ENCODE measurements around the gene SPN. TPM values are rescaled to one million over a fixed set of nuclear protein-coding genes. Genes with fewer than 3 reads are reported as not detected.
A peak's percentile ranks its signal among the peaks of the same experiment; 100 is the strongest.
"Not testable (repeated sequence)": the region's sequence is repeated elsewhere in the genome, so short reads cannot be mapped to it uniquely, and the experiment has no call there.

SPN gene
- total RNA-seq, 1 donor from 2014 or later = 9.0 TPM

DNA sequence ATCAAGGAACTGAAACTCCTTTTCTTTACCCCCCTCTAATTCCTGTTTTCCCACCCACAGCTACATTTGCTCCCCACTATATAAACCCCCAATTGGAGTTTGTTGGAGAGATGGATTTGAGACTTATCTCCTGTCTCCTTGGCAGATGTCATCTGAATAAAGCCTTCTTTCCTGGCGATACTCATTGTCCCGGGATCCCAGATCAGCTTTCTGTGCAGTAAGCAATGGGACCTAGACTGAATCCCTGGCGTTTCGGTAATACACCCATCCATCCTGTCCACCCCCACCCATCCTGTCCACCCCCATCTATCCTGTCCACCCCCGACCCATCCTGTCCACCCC lies 38.1 kb downstream of the SPN start:
- DNase-seq (ENCODE audit: low spot score) = no peak

DNA sequence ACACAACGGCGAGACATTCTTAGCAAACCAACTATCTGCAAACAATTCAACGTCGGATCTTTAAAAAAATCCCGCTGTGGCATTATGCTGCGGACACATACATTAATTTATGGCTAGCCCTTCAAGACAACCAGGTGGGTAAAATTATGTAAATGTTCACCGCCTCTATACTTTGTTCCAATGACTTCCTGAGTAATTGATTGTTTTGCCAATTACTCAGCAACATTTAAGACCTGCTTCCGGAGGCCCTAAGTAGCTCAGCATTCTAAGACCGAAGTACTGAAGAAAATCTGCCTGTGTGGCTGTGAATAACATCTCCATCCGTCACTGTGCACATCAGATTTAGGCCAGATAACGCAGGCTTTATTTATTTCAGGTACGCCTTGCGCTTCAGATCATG lies 39.2 kb downstream of the SPN start:
- no peak for DNase-seq (ENCODE audit: low spot score)

DNA sequence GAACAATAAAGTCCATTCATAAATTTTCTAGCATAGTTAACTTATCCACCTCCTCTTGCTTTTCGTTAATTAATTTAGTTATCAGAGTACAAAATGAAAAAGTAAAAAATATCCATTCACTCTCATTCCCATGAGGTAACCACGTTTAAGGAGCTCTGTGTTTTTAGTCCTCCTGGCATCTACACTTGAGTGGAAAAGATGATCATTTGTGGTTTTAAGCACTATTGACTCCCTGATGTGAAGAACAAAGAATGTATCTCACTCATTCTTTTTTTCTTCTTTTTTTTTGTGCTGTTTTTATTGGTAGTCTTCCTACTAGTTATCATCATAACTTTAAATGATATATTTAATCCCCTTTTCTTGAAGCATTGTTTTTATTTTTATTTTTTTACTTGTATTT lies 42.0 kb downstream of the SPN start:
- DNase-seq (ENCODE audit: low spot score) = no peak

DNA sequence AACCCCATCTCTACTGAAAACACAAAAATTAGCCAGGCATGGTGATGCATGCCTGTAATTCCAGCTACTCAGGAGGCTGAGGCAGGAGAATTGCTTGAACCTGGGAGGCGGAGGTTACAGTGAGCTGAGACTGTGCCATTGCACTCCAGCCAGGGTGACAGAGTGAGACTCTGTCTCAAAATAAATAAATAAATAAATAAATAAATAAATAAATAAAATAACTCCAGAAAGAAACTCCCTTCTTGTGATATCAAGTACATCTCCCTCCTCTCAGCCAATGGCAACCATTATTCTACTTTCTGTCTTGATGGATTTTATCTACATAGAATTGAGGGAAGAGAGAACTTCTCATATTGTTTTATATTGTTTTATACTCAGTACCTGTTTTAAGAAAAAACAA lies 44.1 kb downstream of the SPN start:
- DNase-seq (ENCODE audit: low spot score) = not testable (repeated sequence)

DNA sequence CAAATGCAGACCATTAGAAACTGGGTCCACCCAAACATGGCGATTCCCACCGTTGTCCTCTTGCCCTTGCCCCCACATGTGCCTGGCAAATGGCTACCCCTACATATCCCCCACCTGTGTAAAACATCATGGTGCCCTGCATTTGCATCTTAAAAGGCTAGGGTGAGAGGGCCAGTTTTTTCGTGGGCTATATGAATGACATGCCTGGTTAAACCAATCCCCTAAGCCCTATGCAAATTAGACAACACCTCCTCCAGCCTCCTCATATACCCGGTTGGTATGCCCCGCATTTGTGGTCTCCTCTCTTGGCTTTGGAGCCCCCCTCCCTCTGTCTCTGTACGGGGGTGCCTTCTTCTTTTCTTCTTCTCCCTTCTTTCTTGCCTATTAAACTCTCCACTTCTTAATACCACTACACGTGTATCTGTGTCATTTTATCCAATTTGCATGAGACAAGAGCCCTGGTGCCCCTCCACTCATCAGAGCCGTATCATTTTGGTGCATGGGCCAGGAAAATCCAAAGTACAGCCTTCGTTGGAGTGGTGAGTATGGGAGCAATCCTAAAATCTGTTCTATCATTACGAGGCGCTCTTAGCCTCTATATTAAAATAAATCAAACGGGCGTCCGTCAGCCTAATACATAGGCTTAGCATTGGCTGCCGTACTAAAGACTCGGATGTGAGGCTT lies 46.0 kb downstream of the SPN start:
- no peak for DNase-seq (ENCODE audit: low spot score)

DNA sequence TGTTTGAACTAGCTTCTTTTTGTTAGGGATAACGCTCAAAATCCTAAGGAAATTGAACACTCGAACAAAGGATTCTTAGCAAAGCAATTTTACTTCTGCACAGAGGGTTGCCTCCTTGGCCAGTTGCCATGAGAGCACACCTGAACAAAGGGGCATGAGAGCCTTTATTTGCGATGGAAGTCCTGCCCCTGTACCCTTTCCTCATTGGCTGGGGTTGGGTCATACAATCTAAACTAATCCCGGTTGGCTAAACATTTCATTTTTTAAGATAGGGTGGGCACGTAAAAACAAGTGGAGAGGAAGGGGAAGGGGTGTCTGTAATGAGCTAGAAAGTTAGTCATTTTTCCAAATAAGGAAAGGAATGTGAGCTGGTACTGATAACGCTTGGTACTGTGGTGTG lies 46.6 kb downstream of the SPN start:
- not testable (repeated sequence) for DNase-seq (ENCODE audit: low spot score)

DNA sequence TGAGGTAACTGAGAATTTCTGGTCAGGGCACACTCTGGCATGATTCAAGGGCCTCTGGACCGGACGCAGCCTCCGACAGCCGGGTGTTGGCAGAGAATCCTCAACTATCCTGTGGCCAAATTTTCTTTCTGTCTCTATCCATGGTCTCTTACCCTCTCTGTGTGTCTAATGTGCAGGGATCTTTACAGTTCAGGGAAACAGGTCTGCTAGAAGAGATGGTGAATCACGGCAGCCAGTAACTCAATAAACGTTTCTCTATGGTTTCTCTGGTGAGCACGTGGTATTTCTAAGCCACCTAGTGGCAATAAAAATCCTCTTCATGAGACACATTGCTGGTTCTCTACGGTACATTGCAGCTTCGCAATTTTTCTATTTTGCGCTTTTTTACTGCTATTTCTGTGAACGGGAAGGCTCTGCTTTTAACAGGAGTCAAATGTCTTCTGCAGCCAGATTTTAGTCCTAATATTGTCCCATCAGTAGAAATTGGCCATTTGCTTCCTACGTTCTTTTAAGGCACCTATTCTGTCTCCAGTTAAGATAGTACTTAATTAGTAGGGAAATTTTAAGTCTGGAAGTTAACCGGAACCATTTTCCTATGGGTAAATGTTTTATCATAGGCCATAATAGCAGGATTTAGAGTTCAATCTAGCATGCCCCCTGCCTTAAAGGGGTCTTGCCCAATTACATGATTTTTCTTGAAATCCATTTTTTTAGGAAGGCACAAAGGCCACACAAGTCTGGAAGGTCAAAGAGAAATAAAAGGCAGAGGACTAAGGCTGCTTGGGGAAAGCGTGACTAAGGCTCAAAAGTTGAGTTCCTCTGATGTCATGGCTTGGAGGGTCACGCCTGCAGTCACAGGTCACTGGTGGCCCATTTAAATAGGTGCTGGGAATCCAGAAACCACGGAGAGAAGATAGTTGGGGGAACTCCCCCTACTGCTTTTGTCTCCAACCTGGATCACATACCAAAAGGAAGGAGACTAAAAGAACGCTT lies 47.5 kb downstream of the SPN start:
- DNase-seq (ENCODE audit: low spot score) = peak; percentile 44

DNA sequence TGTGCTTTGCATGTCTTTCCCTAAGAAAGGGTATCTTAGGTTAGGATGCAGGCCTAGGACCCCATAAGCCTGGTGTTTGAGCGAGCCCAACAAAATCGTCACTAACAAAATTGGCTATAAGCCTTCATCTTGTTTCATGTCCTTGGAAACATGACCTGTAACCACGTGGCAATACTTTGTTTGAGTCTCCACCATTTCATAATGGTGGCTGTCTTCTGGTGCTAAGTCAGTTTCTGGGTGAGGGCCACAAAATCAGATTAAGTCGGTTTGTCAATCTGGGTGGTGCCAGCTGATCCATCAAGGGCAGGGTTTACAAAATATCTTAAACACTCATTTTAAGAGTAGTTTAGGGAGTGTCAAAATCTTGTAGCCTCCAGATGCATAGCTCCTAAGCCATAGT lies 49.8 kb downstream of the SPN start:
- DNase-seq (ENCODE audit: low spot score) = no peak

DNA sequence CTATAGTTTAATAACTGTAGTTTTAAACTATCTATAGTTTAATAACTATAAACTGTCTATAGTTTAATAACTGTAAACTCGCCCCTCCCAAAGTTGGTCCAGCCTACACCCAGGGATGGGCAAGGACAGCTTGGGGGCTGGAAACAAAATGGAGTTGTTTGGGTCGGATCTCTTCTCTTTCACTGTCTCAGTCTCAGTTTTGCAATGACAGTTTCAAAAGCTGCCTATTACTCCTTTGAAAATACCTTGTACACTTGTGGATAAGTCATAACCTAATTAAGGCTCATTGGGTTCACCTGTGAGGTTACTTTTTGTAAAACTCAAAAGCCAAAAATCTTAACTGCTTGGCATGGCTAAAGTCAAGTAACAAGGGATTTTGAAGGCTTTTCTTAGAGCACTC lies 51.3 kb downstream of the SPN start:
- DNase-seq (ENCODE audit: low spot score) = no peak

DNA sequence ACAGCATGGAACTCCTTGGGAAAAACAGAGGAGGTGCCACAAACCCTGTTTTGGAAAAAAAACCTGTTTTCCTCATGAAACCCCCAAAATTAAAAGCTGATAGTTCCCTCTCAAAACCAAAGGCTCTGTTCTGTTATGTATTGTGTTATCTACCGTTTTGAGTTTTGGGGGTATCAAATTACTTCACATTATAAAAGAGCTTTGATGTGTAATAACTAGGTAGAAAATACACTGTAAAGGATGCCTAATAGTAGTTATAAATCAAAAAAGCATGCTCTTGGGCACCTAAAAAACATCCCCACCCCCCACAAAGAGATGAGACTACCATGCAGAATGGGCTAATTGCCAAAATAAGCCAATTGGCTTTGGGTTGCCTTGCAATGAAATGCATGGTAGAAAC lies 51.9 kb downstream of the SPN start:
- DNase-seq (ENCODE audit: low spot score) = no peak

DNA sequence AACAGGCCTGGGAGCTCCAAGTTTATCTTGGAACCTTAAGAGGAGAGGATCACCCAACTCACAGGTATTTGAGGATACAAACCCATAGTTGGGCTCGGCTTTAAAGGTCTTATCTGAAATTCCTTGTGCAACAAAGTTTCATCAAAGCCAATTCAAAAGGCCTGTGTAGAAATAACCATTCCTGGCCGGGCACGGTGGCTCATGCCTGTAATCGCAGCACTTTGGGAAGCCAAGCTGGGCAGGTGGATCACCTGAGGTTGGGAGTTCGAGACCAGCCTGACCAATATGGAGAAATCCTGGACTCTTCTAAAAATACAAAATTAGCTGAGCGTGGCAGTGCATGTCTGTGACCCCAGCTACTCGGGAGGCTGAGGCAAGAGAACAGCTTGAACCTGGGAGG lies 54.1 kb downstream of the SPN start:
- no peak for DNase-seq (ENCODE audit: low spot score)

DNA sequence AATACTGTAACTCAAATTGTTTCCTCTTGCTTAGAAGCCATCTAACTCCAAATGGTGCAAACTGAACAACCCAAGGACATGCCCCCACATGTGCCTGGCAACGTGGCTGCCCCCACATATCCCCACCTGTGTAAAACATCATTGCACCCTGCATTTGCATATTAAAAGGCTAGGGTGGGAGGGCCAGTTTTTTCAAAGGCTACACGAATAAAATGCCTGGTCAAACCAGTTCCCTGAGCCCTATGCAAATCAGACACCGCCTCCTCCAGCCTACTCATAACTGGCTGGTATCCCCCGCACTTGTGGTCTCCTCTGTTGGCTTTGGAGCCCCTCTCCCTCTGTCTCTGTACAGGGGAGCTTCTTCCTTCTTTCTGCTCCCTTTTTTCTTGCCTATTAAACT lies 56.0 kb downstream of the SPN start:
- no peak for DNase-seq (ENCODE audit: low spot score)

Other genes with a start within 250 kb of the SPN start
- gene BOLA2, start 208.9 kb upstream of the SPN start, total RNA-seq = 4.3 TPM
- gene SLX1B, start 208.7 kb upstream of the SPN start, total RNA-seq = 33.8 TPM
- gene SULT1A4, start 203.3 kb upstream of the SPN start, total RNA-seq = 4.7 TPM
- 47.4 TPM for gene NPIPB12, start 156.8 kb upstream of the SPN start, total RNA-seq
- gene QPRT, start 15.9 kb downstream of the SPN start, total RNA-seq = 17.2 TPM
- 3.0 TPM for gene C16orf54, start 82.7 kb downstream of the SPN start, total RNA-seq
- gene ZG16, start 115.0 kb downstream of the SPN start, total RNA-seq = not detected
- gene KIF22, start 127.5 kb downstream of the SPN start, total RNA-seq = 21.6 TPM
- gene MAZ, start 143.3 kb downstream of the SPN start, total RNA-seq = 192 TPM
- gene PRRT2, start 148.9 kb downstream of the SPN start, total RNA-seq = 20.8 TPM
- gene PAGR1, start 152.9 kb downstream of the SPN start, total RNA-seq = 38.9 TPM
- gene MVP, start 157.2 kb downstream of the SPN start, total RNA-seq = 253 TPM
- 110 TPM for gene CDIPT, start 200.0 kb downstream of the SPN start, total RNA-seq
- gene SEZ6L2, start 236.3 kb downstream of the SPN start, total RNA-seq = 113 TPM
- 94.5 TPM for gene ASPHD1, start 237.2 kb downstream of the SPN start, total RNA-seq